ENCODE results near the gene SPAG16.

The SPAG16 gene

GRCh38 chr2:214103276-214104001 lies 819.2 kb downstream of the SPAG16 start:
- no peaks in the 10 kb centered on the region for H3K27me3 ChIP-seq (ENCODE audit: insufficient read depth, poor library complexity, severe bottlenecking)
- H3K27ac ChIP-seq (replicated peaks): no peak overlapping the region
- no peak overlapping the region for H3K4me3 ChIP-seq (replicated peaks; ENCODE audit: insufficient read depth, low read length)
- TF ChIP-seq GABPA (IDR thresholded peaks at IDR 0.05; ENCODE audit: low read depth) (no peak), SPI1 (IDR thresholded peaks at IDR 0.05; ENCODE audit: borderline replicate concordance, low read depth) (no peak), POLR2AphosphoS5 (IDR thresholded peaks at IDR 0.05; ENCODE audit: low read depth) (no peak), REST (IDR thresholded peaks at IDR 0.05; ENCODE audit: insufficient replicate concordance, low read depth) (no peak)
- TF ChIP-seq, protein P1, sequence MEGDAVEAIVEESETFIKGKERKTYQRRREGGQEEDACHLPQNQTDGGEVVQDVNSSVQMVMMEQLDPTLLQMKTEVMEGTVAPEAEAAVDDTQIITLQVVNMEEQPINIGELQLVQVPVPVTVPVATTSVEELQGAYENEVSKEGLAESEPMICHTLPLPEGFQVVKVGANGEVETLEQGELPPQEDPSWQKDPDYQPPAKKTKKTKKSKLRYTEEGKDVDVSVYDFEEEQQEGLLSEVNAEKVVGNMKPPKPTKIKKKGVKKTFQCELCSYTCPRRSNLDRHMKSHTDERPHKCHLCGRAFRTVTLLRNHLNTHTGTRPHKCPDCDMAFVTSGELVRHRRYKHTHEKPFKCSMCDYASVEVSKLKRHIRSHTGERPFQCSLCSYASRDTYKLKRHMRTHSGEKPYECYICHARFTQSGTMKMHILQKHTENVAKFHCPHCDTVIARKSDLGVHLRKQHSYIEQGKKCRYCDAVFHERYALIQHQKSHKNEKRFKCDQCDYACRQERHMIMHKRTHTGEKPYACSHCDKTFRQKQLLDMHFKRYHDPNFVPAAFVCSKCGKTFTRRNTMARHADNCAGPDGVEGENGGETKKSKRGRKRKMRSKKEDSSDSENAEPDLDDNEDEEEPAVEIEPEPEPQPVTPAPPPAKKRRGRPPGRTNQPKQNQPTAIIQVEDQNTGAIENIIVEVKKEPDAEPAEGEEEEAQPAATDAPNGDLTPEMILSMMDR (IDR thresholded peaks at IDR 0.05; ENCODE audit: insufficient read depth, low read length): no peak
- DNase-seq (ENCODE audit: low read depth in 1 of 2, low spot score in 1 of 2): no peak

DNA sequence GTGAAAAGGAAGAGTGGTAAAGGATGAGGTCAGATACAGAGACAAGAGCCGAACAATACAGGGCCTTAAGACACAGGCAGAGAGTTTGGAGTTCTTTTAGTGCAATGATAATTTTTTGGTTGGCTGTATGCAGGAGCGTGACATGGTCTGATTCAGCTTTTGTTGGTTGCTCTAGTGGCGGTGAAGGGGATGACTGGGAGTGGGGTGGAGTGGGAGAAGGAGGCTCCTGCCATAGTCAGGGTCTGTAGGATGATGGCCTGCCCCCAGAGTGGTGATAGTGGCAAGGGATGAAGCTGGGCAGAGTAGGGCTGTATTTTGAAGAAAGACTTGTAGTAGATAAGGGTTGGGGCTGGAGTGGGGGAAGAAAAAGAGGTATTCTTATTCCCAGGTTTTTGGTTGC lies 820.0 kb downstream of the SPAG16 start:
- Histone ChIP-seq H3K27ac (replicated peaks) (no peak overlapping the region), H3K27me3 (ENCODE audit: insufficient read depth, poor library complexity, severe bottlenecking) (no peaks in the 10 kb centered on the region), H3K4me3 (replicated peaks; ENCODE audit: insufficient read depth, low read length) (no peak overlapping the region)
- TF ChIP-seq SPI1 (IDR thresholded peaks at IDR 0.05; ENCODE audit: borderline replicate concordance, low read depth) (no peak), POLR2AphosphoS5 (IDR thresholded peaks at IDR 0.05; ENCODE audit: low read depth) (no peak), REST (IDR thresholded peaks at IDR 0.05; ENCODE audit: insufficient replicate concordance, low read depth) (no peak), GABPA (IDR thresholded peaks at IDR 0.05; ENCODE audit: low read depth) (no peak)
- TF ChIP-seq, protein P1 (IDR thresholded peaks at IDR 0.05; ENCODE audit: insufficient read depth, low read length): no peak
- no peak for DNase-seq (ENCODE audit: low read depth in 1 of 2, low spot score in 1 of 2)

GRCh38 chr2:214104967-214105366 lies 820.7 kb downstream of the SPAG16 start:
- no peak overlapping the region for H3K27ac ChIP-seq (replicated peaks)
- H3K27me3 ChIP-seq (ENCODE audit: insufficient read depth, poor library complexity, severe bottlenecking): no peaks in the 10 kb centered on the region
- TF ChIP-seq SPI1 (IDR thresholded peaks at IDR 0.05; ENCODE audit: borderline replicate concordance, low read depth): no peak
- TF ChIP-seq, protein P1 (IDR thresholded peaks at IDR 0.05; ENCODE audit: insufficient read depth, low read length): no peak
- TF ChIP-seq REST (IDR thresholded peaks at IDR 0.05; ENCODE audit: insufficient replicate concordance, low read depth): no peak
- no peak for TF ChIP-seq POLR2AphosphoS5 (IDR thresholded peaks at IDR 0.05; ENCODE audit: low read depth)
- no peak for TF ChIP-seq GABPA (IDR thresholded peaks at IDR 0.05; ENCODE audit: low read depth)
- DNase-seq (ENCODE audit: low read depth in 1 of 2, low spot score in 1 of 2): no peak
- no peak overlapping the region for H3K4me3 ChIP-seq (replicated peaks; ENCODE audit: insufficient read depth, low read length)

Measured in HL-60 (cell line).